Measurements from ENCODE around the gene CFAP45. TPM values are rescaled to one million over a fixed set of nuclear protein-coding genes. Genes with fewer than 3 reads are reported as not detected.

The CFAP45 gene
- total RNA-seq, 4 donors from 2014 or later: 0.32 TPM; not detected in 3

DNA sequence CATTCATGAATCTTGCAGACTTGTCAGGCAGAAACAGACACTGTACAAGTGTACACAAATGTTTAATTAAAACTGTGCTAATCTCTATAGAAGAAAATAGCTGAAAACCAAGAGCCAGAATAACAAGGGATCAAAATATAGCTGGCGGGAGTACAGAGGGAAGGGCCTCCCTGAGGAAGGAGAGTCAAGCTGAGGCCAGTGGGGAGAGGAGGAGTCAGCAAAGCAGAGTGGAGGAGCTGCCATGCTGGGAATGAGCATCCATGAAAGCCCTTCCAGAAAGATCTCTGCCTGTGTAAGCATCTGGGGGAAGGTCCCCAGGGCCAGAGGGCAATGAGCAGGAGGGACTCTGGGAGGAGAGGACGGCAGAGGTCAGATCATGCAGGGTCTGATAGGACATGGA is 58.2 kb downstream of the CFAP45 start:
- intact Hi-C loops (cut with DNase I; ENCODE audit: low total_unique reads): no loop called here

DNA sequence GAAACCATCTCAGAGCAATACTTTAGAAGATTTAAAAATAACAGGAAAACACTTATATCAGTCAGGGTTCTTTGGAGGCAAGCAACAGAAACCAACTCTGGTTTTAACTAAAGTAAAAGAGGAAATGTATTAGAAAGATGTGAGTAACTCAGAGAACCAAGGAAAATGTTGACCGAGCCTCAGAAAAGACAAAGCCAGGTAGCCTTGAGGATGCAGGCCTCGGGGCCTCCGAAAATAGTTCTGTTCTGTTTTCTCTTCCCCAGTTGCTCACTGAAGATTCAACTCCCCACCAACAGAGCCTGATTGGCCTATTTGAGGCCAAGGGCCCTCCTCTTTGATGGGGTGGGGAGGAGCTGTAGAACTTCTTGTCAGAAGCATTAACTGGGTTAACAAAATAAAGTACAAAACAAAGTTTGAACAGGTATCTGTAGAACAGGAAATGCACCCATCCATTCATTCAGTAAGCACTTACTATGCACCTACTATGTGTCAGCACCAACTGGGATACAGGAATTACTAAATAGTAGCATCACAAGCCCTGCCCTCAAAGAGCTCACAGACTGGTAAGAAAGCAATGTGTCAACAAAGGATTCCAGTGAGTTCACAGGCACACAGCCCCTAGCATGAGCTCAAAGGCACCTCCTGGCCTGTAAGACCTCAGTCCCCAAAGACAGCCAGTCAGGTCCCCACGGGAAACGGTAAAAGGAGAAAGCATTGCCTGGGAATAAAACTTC is 60.7 kb downstream of the CFAP45 start:
- in situ Hi-C loops (cut with MboI; ENCODE audit: low pct_ligation_motif_present in 1 of 4, low pct_unique_long_range_greater_than_20kb in 1 of 4, low sequenced_read_pairs in 3 of 4): no loop called here

More for the DNA sequence above, 58.2 kb downstream of the CFAP45 start:
- Histone ChIP-seq H3K27me3 (no peaks in the 10 kb centered on the region), H3K27ac (no peak overlapping the region), H3K36me3 (no peaks in the 10 kb centered on the region), H3K4me1 (no peaks in the 10 kb centered on the region), H3K4me3 (no peak overlapping the region), H3K9me3 (no peaks in the 10 kb centered on the region)
- no peak for TF ChIP-seq POLR2A (IDR thresholded peaks at IDR 0.05)
- in situ Hi-C loops (cut with MboI; ENCODE audit: low pct_ligation_motif_present in 1 of 4, low pct_unique_long_range_greater_than_20kb in 1 of 4, low sequenced_read_pairs in 3 of 4): no loop called here
- 76 to 89% methylated on average over 2 of the region's 2 CpGs for WGBS, 2 donors (ENCODE audit: low coverage in 1 of 2)
- no peak for DNase-seq

DNA sequence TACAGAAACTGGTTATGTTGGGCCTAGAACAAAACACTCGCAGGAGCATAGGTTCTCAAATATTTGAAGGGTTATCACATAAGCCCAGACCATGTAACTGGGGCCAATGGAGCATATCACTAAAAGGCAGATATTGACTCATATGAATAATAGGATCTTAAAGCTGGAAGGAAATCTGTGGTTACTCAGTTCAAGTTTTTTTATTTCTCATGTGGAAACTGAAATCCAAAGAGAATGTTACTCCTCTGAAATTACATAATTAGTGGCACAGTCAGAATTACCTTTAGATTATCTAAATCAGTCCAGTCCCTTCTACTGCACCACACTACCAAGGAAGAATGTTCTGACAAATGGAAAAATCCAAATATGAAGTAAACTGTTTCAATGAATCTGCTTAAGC is 61.2 kb downstream of the CFAP45 start:
- Histone ChIP-seq H3K4me1 (no peaks in the 10 kb centered on the region), H3K27me3 (no peaks in the 10 kb centered on the region), H3K4me3 (no peak overlapping the region), H3K27ac (no peak overlapping the region), H3K36me3 (no peaks in the 10 kb centered on the region), H3K9me3 (no peaks in the 10 kb centered on the region)
- TF ChIP-seq POLR2AphosphoS5 (IDR thresholded peaks at IDR 0.05) (no peak), POLR2A (IDR thresholded peaks at IDR 0.05) (no peak), EP300 (IDR thresholded peaks at IDR 0.05; ENCODE audit: low read depth) (no peak)
- TF ChIP-seq, protein P1, sequence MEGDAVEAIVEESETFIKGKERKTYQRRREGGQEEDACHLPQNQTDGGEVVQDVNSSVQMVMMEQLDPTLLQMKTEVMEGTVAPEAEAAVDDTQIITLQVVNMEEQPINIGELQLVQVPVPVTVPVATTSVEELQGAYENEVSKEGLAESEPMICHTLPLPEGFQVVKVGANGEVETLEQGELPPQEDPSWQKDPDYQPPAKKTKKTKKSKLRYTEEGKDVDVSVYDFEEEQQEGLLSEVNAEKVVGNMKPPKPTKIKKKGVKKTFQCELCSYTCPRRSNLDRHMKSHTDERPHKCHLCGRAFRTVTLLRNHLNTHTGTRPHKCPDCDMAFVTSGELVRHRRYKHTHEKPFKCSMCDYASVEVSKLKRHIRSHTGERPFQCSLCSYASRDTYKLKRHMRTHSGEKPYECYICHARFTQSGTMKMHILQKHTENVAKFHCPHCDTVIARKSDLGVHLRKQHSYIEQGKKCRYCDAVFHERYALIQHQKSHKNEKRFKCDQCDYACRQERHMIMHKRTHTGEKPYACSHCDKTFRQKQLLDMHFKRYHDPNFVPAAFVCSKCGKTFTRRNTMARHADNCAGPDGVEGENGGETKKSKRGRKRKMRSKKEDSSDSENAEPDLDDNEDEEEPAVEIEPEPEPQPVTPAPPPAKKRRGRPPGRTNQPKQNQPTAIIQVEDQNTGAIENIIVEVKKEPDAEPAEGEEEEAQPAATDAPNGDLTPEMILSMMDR (IDR thresholded peaks at IDR 0.05): no peak
- in situ Hi-C loops (cut with MboI; ENCODE audit: low pct_ligation_motif_present in 1 of 4, low pct_unique_long_range_greater_than_20kb in 1 of 4, low sequenced_read_pairs in 3 of 4) (no loop called here), intact Hi-C loops (cut with DNase I; ENCODE audit: low total_unique reads) (no loop called here)
- 80 to 100% methylated on average over 1 of the region's 1 CpG for WGBS, 2 donors (ENCODE audit: low coverage in 1 of 2)
- no peak for DNase-seq

More for the DNA sequence above, 60.7 kb downstream of the CFAP45 start:
- Histone ChIP-seq H3K9me3 (no peaks in the 10 kb centered on the region), H3K27ac (no peak overlapping the region), H3K4me3 (no peak overlapping the region), H3K4me1 (no peaks in the 10 kb centered on the region), H3K36me3 (no peaks in the 10 kb centered on the region), H3K27me3 (no peaks in the 10 kb centered on the region)
- TF ChIP-seq EP300 (IDR thresholded peaks at IDR 0.05; ENCODE audit: low read depth) (no peak), POLR2A (IDR thresholded peaks at IDR 0.05) (no peak), POLR2AphosphoS5 (IDR thresholded peaks at IDR 0.05) (no peak)
- TF ChIP-seq, protein P1 (IDR thresholded peaks at IDR 0.05): no peak
- WGBS, 2 donors (ENCODE audit: low coverage in 1 of 2): 87 to 100% methylated on average over 3 to 5 of the region's 5 CpGs
- intact Hi-C loops (cut with DNase I; ENCODE audit: low total_unique reads): no loop called here
- DNase-seq: no peak

DNA sequence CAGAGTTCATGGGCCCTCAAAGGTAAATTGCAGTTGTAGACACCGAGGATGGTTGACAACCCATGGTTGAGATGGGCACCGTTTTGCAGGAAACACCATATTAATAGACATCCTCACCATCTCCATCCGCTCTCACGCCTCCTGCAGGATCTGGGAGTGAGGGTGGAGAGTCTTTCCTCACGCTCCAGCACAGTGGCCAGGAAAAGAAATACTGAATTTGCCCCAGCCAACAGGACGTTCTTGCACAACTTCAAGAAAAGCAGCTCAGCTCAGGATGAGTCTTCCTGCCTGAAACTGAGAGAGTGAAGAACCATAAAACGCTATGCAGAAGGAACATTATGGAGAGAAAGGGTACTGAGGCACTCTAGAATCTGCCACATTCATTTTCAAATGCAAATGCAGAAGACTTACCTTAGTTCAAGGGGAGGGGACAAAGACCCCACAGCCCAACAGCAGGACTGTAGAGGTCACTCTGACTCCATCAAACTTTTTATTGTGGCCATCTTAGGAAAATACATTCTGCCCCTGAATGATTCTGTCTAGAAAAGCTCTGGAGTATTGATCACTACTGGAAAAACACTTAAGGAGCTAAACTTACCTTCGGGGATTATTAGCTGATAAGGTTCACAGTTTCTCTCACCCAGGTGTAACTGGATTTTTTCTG is 64.0 kb downstream of the CFAP45 start:
- Histone ChIP-seq H3K4me1 (no peaks in the 10 kb centered on the region), H3K27me3 (no peaks in the 10 kb centered on the region), H3K4me3 (no peak overlapping the region), H3K9me3 (no peaks in the 10 kb centered on the region), H3K36me3 (no peaks in the 10 kb centered on the region), H3K27ac (no peak overlapping the region)
- intact Hi-C loops (cut with DNase I; ENCODE audit: low total_unique reads) (no loop called here), in situ Hi-C loops (cut with MboI; ENCODE audit: low pct_ligation_motif_present in 1 of 4, low pct_unique_long_range_greater_than_20kb in 1 of 4, low sequenced_read_pairs in 3 of 4) (no loop called here)
- DNase-seq: no peak
- TF ChIP-seq POLR2A (IDR thresholded peaks at IDR 0.05): no peak
- TF ChIP-seq, protein P1 (IDR thresholded peaks at IDR 0.05): no peak
- TF ChIP-seq POLR2AphosphoS5 (IDR thresholded peaks at IDR 0.05): no peak
- no peak for TF ChIP-seq EP300 (IDR thresholded peaks at IDR 0.05; ENCODE audit: low read depth)
- WGBS, 2 donors (ENCODE audit: low coverage in 1 of 2): 88 to 100% methylated on average over 1 to 8 of the region's 8 CpGs
